ENCODE measurements around the gene STOML1.
A peak's percentile ranks its signal among the peaks of the same experiment; 100 is the strongest.

Gene STOML1

DNA sequence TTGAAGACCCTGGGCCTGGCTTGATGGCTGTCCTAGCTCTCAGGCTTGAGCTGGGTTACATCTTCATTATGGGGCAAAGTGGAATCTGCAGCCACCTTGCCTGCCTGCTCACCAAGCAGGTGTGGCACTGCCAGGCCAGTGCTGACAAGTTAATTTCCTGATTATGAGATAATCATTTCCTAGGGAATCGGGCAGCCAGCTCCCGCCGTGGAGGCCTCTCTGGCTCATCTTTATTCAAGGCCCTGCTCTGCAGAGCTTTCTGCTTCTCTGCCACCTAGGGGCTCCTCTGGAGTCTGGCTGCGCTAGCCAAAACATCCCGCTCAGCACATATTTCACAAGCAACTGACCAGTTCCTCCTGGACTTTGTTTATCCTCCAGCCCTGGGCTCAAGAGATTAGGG, 55.9 kb downstream of the STOML1 start:
- no peak overlapping the region for H3K9ac ChIP-seq (ENCODE audit: low read length)

DNA sequence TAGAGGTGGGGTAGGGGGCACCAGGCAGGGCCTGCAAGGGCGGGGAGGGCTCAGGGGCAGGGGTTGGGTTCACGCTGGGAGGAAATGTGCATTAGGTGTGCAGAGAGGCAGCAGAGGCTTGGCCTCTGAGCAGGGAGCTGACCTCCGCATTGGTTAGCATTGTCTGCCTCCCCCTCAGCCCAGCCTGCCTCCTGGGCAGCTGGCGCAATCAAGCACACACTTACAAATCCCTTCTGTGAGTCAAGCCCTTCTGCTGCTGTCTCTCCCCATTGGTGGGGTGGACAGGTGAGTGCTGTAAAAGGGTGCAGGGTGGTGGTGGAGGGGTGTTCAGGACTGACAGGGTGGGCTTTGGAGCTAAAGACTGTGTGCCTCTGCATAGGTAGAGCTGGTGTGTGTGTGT, 56.5 kb downstream of the STOML1 start:
- Histone ChIP-seq H3K4me3 (ENCODE audit: low read length) (no peak overlapping the region), H3K27me3 (ENCODE audit: control insufficient read depth, insufficient read depth, low read length) (no peaks in the 10 kb centered on the region), H3K27ac (ENCODE audit: low read depth, low read length) (no peak overlapping the region), H3K9ac (ENCODE audit: low read length) (no peak overlapping the region), H3K36me3 (ENCODE audit: control insufficient read depth, insufficient read depth, low read length) (no peaks in the 10 kb centered on the region), H3K4me1 (ENCODE audit: control insufficient read depth, insufficient read depth, low read length) (peaks cover 1% of the 10 kb centered on the region)

More for the DNA sequence above, 55.9 kb downstream of the STOML1 start:
- H3K27me3 ChIP-seq (ENCODE audit: control insufficient read depth, insufficient read depth, low read length): no peaks in the 10 kb centered on the region
- peaks cover 3% of the 10 kb centered on the region for H3K4me1 ChIP-seq (ENCODE audit: control insufficient read depth, insufficient read depth, low read length)
- H3K27ac ChIP-seq (ENCODE audit: low read depth, low read length): no peak overlapping the region
- no peak overlapping the region for H3K4me3 ChIP-seq (ENCODE audit: low read length)
- H3K36me3 ChIP-seq (ENCODE audit: control insufficient read depth, insufficient read depth, low read length): no peaks in the 10 kb centered on the region

DNA sequence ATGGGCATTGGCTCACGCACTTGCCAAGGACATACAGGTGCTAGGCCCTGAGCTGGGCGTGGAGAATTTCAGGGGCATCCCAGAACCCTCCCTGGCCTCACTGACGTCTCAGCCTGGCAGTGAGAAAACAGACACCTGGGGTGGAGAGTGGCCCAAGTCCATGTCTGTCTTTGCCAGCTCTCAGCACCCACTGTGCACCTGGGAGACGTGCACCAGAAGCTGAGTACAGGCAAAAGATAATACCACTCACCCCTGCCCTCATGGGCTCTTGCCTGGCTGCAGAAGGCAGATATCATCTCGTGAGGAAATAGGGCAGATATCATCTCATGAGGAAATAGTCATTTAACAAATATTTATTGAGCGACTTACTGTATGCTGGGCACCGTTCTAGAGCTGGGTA, 57.8 kb downstream of the STOML1 start:
- Histone ChIP-seq H3K9ac (ENCODE audit: low read length) (no peak overlapping the region), H3K4me3 (ENCODE audit: low read length) (no peak overlapping the region), H3K4me1 (ENCODE audit: control insufficient read depth, insufficient read depth, low read length) (no peaks in the 10 kb centered on the region), H3K27ac (ENCODE audit: low read depth, low read length) (no peak overlapping the region), H3K36me3 (ENCODE audit: control insufficient read depth, insufficient read depth, low read length) (no peaks in the 10 kb centered on the region), H3K27me3 (ENCODE audit: control insufficient read depth, insufficient read depth, low read length) (no peaks in the 10 kb centered on the region)

DNA sequence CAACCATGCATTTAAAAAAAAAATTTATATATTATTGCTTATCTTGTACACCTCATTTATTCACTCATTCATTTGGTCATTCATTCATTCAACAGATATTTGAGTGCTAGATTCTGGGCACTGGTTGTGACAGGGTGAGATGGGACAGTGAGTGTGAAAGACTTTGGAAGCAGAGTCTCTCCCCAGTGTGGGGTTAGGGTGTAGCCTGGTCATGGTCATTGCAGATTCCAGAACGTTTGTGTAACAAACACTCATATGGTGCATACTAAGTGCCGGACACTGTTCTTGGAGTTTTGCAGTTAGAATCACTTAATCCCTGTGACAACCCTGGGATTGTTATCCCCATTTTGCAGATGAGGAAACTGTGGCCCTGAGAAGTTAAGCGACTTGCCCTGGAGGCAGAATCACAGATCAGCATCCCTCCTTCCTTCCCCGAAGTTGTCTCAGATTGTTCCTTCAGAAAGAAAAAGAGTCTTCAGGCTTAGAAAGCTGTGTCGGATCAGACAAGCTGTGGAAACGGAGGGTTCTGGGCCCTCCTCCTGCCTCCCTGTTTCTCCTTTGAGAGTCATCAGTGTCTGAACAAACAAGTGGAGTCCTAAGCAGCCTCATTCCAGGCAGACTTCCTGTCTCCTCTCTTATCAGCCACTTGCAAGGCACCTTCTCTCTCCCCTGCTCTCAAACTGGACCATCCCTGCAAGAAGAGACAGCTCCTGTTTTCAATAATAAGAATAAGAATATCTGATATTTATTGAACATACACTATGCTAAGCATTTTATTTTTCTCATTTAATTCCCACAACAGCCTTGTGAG, 59.5 kb downstream of the STOML1 start:
- no peak overlapping the region for H3K27ac ChIP-seq (ENCODE audit: low read depth, low read length)
- no peak overlapping the region for H3K9ac ChIP-seq (ENCODE audit: low read length)
- no peak overlapping the region for H3K4me3 ChIP-seq (ENCODE audit: low read length)
- H3K4me1 ChIP-seq (ENCODE audit: control insufficient read depth, insufficient read depth, low read length): peaks cover 4% of the 10 kb centered on the region
- H3K27me3 ChIP-seq (ENCODE audit: control insufficient read depth, insufficient read depth, low read length): no peaks in the 10 kb centered on the region
- no peaks in the 10 kb centered on the region for H3K36me3 ChIP-seq (ENCODE audit: control insufficient read depth, insufficient read depth, low read length)

DNA sequence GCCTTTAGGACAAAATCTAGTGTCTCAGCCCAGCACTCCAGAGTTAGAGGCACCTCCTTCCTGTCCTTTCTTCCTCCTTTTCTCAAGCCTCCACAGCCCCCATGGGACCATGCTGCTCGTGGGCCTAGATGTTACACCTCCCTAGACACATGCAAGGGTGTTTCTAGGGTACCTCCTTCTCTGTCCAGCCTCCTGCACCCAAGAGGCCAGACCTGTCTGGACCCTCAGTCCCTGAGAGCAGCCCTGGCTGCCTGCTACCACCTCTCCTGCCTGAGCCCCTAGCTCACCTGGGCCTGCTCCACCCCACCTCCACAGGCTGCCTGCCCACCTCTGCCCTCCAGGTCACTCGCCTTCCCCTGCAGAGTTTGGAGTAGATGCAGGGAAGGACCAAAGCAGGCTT, 60.7 kb downstream of the STOML1 start:
- no peak overlapping the region for H3K9ac ChIP-seq (ENCODE audit: low read length)
- H3K36me3 ChIP-seq (ENCODE audit: control insufficient read depth, insufficient read depth, low read length): no peaks in the 10 kb centered on the region
- peaks cover 4% of the 10 kb centered on the region for H3K4me1 ChIP-seq (ENCODE audit: control insufficient read depth, insufficient read depth, low read length)
- no peak overlapping the region for H3K27ac ChIP-seq (ENCODE audit: low read depth, low read length)
- no peaks in the 10 kb centered on the region for H3K27me3 ChIP-seq (ENCODE audit: control insufficient read depth, insufficient read depth, low read length)
- H3K4me3 ChIP-seq (ENCODE audit: low read length): no peak overlapping the region

DNA sequence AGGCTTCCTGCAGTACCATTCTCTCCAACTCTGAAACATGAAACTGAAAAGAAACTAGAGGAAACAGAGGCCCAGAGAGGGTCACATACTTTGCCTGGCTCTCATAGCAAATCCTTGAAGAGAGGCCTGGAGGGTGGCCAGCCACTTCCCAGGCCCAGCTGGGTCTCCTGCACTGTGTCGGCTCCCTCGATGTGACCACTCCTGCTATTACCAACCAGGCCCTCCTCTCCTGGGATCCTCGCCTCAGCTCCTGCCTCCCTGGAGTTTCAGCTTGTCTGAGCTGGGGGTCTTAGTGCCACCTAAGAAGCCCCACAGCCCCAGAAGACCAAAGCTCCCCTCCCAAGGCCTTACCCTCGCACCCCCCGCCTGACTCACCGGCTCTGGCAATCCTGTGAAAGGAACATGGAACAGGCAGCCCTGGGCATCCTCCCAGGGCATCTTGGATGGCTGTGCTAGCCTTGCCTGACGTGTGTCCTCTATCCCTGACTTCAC, 61.3 kb downstream of the STOML1 start:
- Histone ChIP-seq H3K27ac (ENCODE audit: low read depth, low read length) (no peak overlapping the region), H3K4me1 (ENCODE audit: control insufficient read depth, insufficient read depth, low read length) (peaks cover 7% of the 10 kb centered on the region), H3K27me3 (ENCODE audit: control insufficient read depth, insufficient read depth, low read length) (no peaks in the 10 kb centered on the region), H3K4me3 (ENCODE audit: low read length) (no peak overlapping the region), H3K9ac (ENCODE audit: low read length) (no peak overlapping the region), H3K36me3 (ENCODE audit: control insufficient read depth, insufficient read depth, low read length) (no peaks in the 10 kb centered on the region)

- Histone ChIP-seq H3K4me1 (ENCODE audit: control insufficient read depth, insufficient read depth, low read length) (peaks cover 9% of the 10 kb centered on the region), H3K27me3 (ENCODE audit: control insufficient read depth, insufficient read depth, low read length) (no peaks in the 10 kb centered on the region), H3K27ac (ENCODE audit: low read depth, low read length) (no peak overlapping the region), H3K4me3 (ENCODE audit: low read length) (no peak overlapping the region), H3K9ac (ENCODE audit: low read length) (no peak overlapping the region), H3K36me3 (ENCODE audit: control insufficient read depth, insufficient read depth, low read length) (no peaks in the 10 kb centered on the region)
Observed at GRCh38 chr15:73930371-73930770, 61.7 kb downstream of the STOML1 start.

GRCh38 chr15:73928971-73929627, 63.0 kb downstream of the STOML1 start:
- Histone ChIP-seq H3K4me3 (ENCODE audit: low read length) (peak overlapping the region; percentile 29), H3K27ac (ENCODE audit: low read depth, low read length) (no peak overlapping the region), H3K4me1 (ENCODE audit: control insufficient read depth, insufficient read depth, low read length) (peaks cover 14% of the 10 kb centered on the region), H3K9ac (ENCODE audit: low read length) (no peak overlapping the region), H3K27me3 (ENCODE audit: control insufficient read depth, insufficient read depth, low read length) (no peaks in the 10 kb centered on the region), H3K36me3 (ENCODE audit: control insufficient read depth, insufficient read depth, low read length) (no peaks in the 10 kb centered on the region)

All from rectal smooth muscle tissue (tissue), 1 donor.